BE2C (cell line): ENCODE data around the gene LAMC1.

Source experiments
- DNase-seq: peaks from one replicate; pipeline ENCODE4 v3.0.0-alpha.2; 2020
- H3K27me3 ChIP-seq: fragments of 250-450 bp; sonication (Bioruptor Pico); 2 replicates; pipeline ENCODE4 v1.5.1; 2020; ENCODE audit warnings: mild to moderate bottlenecking
- H3K36me3 ChIP-seq: fragments of 250-450 bp; sonication (Bioruptor Pico); 2 replicates; pipeline ENCODE4 v1.5.1; 2020; ENCODE audit warnings: mild to moderate bottlenecking
- H3K4me1 ChIP-seq: fragments of 250-450 bp; sonication (Bioruptor Pico); 2 replicates; pipeline ENCODE4 v1.5.1; 2020
- H3K4me3 ChIP-seq: 2 replicates; pipeline ENCODE4 v1.5.1; 2011; ENCODE audit warnings: low read depth, low read length
- H3K9me3 ChIP-seq: fragments of 250-450 bp; sonication (Bioruptor Pico); 2 replicates; pipeline ENCODE4 v1.5.1; 2020
- TF ChIP-seq, protein P1 (sequence below): IDR thresholded peaks from 2 replicates; pipeline ENCODE4 v1.5.1; 2012; ENCODE audit warnings: mild to moderate bottlenecking, low read depth, low read length

Gene LAMC1

DNA sequence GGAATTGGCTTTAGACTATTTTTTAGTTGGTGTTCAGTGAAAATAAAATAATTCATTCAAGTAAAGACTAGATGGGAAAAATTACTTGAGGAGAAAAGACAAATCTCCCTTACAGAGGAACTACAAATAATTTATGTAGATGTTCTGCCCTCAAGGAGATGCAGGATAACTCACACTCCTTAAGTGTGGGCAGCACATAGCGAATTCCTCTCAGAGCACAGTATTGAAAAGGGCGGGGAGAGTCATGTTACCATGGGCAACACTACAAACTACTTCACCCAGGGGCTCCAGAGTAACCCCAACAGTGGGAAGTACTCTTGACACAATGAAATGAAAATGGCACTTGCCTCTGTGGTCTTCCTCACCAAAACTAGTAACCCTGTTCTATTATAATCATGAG, 142.2 kb downstream of the LAMC1 start:
- H3K4me1 ChIP-seq, result no peaks in the 10 kb centered on the region
- H3K36me3 ChIP-seq, result no peaks in the 10 kb centered on the region
- H3K4me3 ChIP-seq, result no peak overlapping the region
- H3K27me3 ChIP-seq, result no peaks in the 10 kb centered on the region
- TF ChIP-seq, protein P1, sequence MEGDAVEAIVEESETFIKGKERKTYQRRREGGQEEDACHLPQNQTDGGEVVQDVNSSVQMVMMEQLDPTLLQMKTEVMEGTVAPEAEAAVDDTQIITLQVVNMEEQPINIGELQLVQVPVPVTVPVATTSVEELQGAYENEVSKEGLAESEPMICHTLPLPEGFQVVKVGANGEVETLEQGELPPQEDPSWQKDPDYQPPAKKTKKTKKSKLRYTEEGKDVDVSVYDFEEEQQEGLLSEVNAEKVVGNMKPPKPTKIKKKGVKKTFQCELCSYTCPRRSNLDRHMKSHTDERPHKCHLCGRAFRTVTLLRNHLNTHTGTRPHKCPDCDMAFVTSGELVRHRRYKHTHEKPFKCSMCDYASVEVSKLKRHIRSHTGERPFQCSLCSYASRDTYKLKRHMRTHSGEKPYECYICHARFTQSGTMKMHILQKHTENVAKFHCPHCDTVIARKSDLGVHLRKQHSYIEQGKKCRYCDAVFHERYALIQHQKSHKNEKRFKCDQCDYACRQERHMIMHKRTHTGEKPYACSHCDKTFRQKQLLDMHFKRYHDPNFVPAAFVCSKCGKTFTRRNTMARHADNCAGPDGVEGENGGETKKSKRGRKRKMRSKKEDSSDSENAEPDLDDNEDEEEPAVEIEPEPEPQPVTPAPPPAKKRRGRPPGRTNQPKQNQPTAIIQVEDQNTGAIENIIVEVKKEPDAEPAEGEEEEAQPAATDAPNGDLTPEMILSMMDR, result no peak
- no peaks in the 10 kb centered on the region for H3K9me3 ChIP-seq
- DNase-seq, result no peak

DNA sequence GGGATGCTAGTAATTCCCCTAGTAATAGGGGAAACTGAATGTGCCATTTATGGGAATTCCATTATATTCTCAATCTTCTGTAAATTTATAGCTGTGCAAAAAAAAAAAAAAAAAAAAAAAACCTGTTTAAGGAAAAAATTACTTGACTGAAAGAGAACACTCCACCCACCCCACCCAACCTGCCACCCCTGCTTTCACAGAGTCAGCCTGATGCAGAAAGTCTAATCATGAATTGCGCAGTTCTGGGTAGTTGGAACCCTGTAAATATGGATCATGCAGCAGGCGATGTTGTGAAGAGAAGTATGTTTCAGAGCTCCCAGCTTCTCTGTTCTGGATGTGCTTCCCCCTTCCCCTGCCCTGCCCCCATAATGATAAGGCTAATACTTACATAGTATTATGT, 143.2 kb downstream of the LAMC1 start:
- Histone ChIP-seq H3K27me3 (no peaks in the 10 kb centered on the region), H3K36me3 (no peaks in the 10 kb centered on the region), H3K9me3 (no peaks in the 10 kb centered on the region), H3K4me1 (no peaks in the 10 kb centered on the region), H3K4me3 (no peak overlapping the region)
- DNase-seq, result no peak
- TF ChIP-seq, protein P1, result no peak

- no peak overlapping the region for H3K4me3 ChIP-seq
- no peaks in the 10 kb centered on the region for H3K4me1 ChIP-seq
- DNase-seq, result no peak
- H3K36me3 ChIP-seq, result no peaks in the 10 kb centered on the region
- H3K9me3 ChIP-seq, result no peaks in the 10 kb centered on the region
- TF ChIP-seq, protein P1, result no peak
- H3K27me3 ChIP-seq, result no peaks in the 10 kb centered on the region
These were observed 144.5 kb downstream of the LAMC1 start for GRCh38 chr1:183167676-183168075.

DNA sequence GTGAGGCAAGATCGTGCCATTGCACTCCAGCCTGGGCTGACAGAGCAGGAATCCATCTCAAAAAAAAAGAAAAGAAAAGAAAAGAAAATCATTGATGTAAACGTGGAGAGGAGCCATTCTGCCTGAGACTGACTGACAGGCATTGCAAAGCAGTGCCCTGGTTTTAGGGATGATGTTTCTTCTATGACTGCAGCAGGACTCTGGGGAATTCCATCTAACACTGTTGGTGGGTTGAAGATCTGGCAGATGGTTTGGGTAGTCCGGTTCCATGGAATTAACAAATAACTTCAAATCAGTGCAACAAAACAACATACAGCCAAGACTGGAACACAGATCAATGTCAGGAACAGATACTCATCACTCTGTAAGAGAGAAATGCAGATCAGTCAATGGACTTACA, 145.1 kb downstream of the LAMC1 start:
- TF ChIP-seq, protein P1, result no peak
- Histone ChIP-seq H3K36me3 (no peaks in the 10 kb centered on the region), H3K9me3 (no peaks in the 10 kb centered on the region), H3K4me1 (no peaks in the 10 kb centered on the region), H3K27me3 (no peaks in the 10 kb centered on the region), H3K4me3 (no peak overlapping the region)
- DNase-seq, result no peak

DNA sequence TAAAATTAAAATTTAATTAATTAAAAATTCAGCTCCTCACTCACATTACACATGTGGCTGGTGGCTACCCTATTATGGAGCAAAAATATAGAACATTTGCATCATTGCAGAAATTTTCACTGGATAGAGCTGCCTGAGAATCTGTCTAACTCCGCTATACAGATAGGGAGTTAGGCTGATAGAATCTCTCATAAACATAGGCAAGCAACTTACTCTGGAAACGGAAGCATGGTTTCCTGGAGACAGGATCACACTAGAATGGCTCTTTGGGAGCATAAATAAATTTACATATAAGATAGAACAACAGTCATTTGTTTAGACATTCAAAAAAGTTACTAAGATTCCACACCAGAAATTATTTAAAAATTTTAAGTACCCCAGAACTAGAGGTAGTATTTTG, 150.6 kb downstream of the LAMC1 start:
- Histone ChIP-seq H3K36me3 (no peaks in the 10 kb centered on the region), H3K4me1 (no peaks in the 10 kb centered on the region; the same call in 1 of the 2 replicates), H3K27me3 (no peaks in the 10 kb centered on the region), H3K4me3 (no peak overlapping the region), H3K9me3 (no peaks in the 10 kb centered on the region)
- TF ChIP-seq, protein P1, result no peak
- DNase-seq, result no peak

GRCh38 chr1:183175631-183176030, 152.4 kb downstream of the LAMC1 start:
- no peak overlapping the region for H3K4me3 ChIP-seq
- no peaks in the 10 kb centered on the region for H3K36me3 ChIP-seq
- no peak for DNase-seq
- no peaks in the 10 kb centered on the region for H3K27me3 ChIP-seq
- no peaks in the 10 kb centered on the region for H3K9me3 ChIP-seq
- TF ChIP-seq, protein P1, result no peak
- H3K4me1 ChIP-seq, result peaks cover under 1% of the 10 kb centered on the region
